OCI-LY7 (cell line): ENCODE measurements around the gene ZFP36L2.

Experiments
- CTCF ChIP-seq: fragments of 200-600 bp; sonication (generic); conservative IDR thresholded peaks from 2 replicates; pipeline ENCODE4 v1.5.1; 2014; ENCODE audit warnings: mild to moderate bottlenecking, antibody characterized with exemption, low read length, moderate library complexity, mixed read lengths
- EZH2phosphoT487 ChIP-seq: fragments of 200-600 bp; sonication (generic); IDR thresholded peaks from 2 replicates; pipeline ENCODE4 v1.6.1; 2018; ENCODE audit warnings: low read depth, borderline replicate concordance, mild to moderate bottlenecking, mixed run types, antibody characterized with exemption, low read length, moderate library complexity, mixed read lengths

- no peak for TF ChIP-seq CTCF
- TF ChIP-seq EZH2phosphoT487: no peak
Observed at GRCh38 chr2:43262951-43263350, 36.5 kb upstream of the ZFP36L2 start.
